Measurements from ENCODE around the gene OR51B2. TPM values are rescaled to one million over a fixed set of nuclear protein-coding genes. Genes with fewer than 3 reads are reported as not detected.
A peak's percentile ranks its signal among the peaks of the same experiment; 100 is the strongest.

OR51B2 gene
- total and polyA plus RNA-seq, 10 of the 15 experiments (the other 5 are each of a cell fraction or from before 2014, with no cell fraction given), result 0.29 TPM; not detected in 9

DNA sequence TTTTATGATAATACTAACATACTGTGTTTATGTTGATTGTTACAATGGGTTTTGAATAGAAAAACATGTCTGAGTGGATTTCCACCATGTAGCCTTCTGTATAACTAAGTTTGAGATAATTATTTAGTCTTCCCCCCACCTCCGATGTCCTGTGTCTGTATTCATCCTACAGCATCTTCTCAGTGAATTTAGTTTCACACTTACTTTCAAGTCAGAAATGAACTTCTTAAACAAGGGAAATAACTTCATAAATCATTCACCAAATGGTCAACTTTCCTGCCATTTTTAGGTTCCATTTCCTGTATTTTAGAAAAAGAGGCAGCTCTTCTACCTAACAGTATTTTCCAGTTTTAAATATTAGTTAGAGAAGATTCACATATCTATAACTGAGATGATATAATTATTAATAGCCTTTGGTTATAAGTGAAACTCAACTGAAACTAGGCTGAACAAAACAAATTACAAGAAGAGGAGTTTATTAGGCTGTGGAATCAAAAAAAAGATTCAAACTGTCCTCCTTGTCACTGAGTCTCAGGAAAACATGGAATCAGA lies 15.8 kb upstream of the OR51B2 start:
- no peak overlapping the region for H2AFZ ChIP-seq (ENCODE audit: control insufficient read depth, low read depth, low read length)
- RAD21 ChIA-PET (ENCODE audit: unreplicated experiment), result no interaction called here
- no peaks in the 10 kb centered on the region for H3K4me1 ChIP-seq (ENCODE audit: control insufficient read depth, insufficient read depth, low read length)
- no peak overlapping the region for H3K27ac ChIP-seq (ENCODE audit: control insufficient read depth, insufficient read depth)
- no peak for FAIRE-seq
- BruUV-seq (replicated peaks), result no TSS peak
- intact Hi-C loops (cut with micrococcal nuclease; ENCODE audit: unreplicated experiment) (no loop called here), in situ Hi-C loops (cut with MboI) (loop anchor here (25.0 kb wide), 1 partner anchor 1478 kb away; the partner anchor contains the start of gene STIM1)
- POLR2A ChIA-PET, result no interaction called here
- no peaks in the 10 kb centered on the region for H3K27me3 ChIP-seq (replicated peaks in 1 of 2; ENCODE audit: control insufficient read depth in 2 of 2, insufficient read depth in 2 of 2, low read length in 1 of 2)
- CTCF ChIA-PET, result no interaction called here
- H3K4me2 ChIP-seq (ENCODE audit: control insufficient read depth, insufficient read depth), result no peak overlapping the region
- H3K9ac ChIP-seq (ENCODE audit: control insufficient read depth, insufficient read depth, low read length), result no peak overlapping the region
- ATAC-seq, result peak; percentile 74
- no peaks in the 10 kb centered on the region for H3K9me3 ChIP-seq (replicated peaks; ENCODE audit: control insufficient read depth, insufficient read depth, low read length)
- 87% methylated on average over 1 of the region's 1 CpG for WGBS (ENCODE audit: insufficient coverage, insufficient replicate concordance, low lambda C conversion rate, missing lambda C conversion rate)
- TF ChIP-seq JUND (IDR thresholded peaks at IDR 0.05; ENCODE audit: low read depth, low read length) (no peak), CHD4 (IDR thresholded peaks at IDR 0.05) (no peak), HDGF (IDR thresholded peaks at IDR 0.05) (no peak), E2F4 (IDR thresholded peaks at IDR 0.05; ENCODE audit: low read depth, low read length) (no peak), JUNB (IDR thresholded peaks at IDR 0.05) (no peak), MTA2 (IDR thresholded peaks at IDR 0.05; ENCODE audit: low read depth) (peak; percentile 45; the same call in 1 of the 2 replicates), DPF2 (IDR thresholded peaks at IDR 0.05) (peak; percentile 40; the same call in 1 of the 2 replicates), YBX1 (IDR thresholded peaks at IDR 0.05) (no peak), RAD21 (IDR thresholded peaks at IDR 0.05; ENCODE audit: insufficient read depth, low read depth, low read length) (no peak), SMARCA5 (IDR thresholded peaks at IDR 0.05) (no peak), IKZF1 (conservative IDR thresholded peaks at IDR 0.05) (no peak; the same call in 1 of the 2 replicates), ZNF274 (IDR thresholded peaks at IDR 0.05; ENCODE audit: insufficient read depth, insufficient read length) (no peak), TCF3 (IDR thresholded peaks at IDR 0.05; ENCODE audit: borderline replicate concordance, insufficient read depth, low read depth, low read length) (no peak), IKZF2 (IDR thresholded peaks at IDR 0.05) (peak in 1 of 2 experiments; percentile 57; a peak in 2 of 4 replicates), SREBF2 (IDR thresholded peaks at IDR 0.05; ENCODE audit: low read length) (no peak), RELA (IDR thresholded peaks at IDR 0.05; ENCODE audit: borderline replicate concordance, partially characterized antibody) (no peak), USF1 (IDR thresholded peaks at IDR 0.05; ENCODE audit: borderline replicate concordance, extremely low read length, insufficient read depth, low read depth, low read length) (no peak), RAD51 (IDR thresholded peaks at IDR 0.05) (no peak), EP300 (IDR thresholded peaks at IDR 0.05; ENCODE audit: borderline replicate concordance in 1 of 2, control insufficient read depth in 1 of 2, low read depth in 2 of 2, low read length in 2 of 2) (peak in 1 of 2 experiments; percentile 26; a peak in 1 of 4 replicates), ZBED1 (IDR thresholded peaks at IDR 0.05; ENCODE audit: borderline replicate concordance) (no peak), POLR2A (IDR thresholded peaks at IDR 0.05; ENCODE audit: low read depth, low read length) (no peak), SIN3A (IDR thresholded peaks at IDR 0.05; ENCODE audit: low read depth, low read length) (no peak)
- TF ChIP-seq, protein P1, sequence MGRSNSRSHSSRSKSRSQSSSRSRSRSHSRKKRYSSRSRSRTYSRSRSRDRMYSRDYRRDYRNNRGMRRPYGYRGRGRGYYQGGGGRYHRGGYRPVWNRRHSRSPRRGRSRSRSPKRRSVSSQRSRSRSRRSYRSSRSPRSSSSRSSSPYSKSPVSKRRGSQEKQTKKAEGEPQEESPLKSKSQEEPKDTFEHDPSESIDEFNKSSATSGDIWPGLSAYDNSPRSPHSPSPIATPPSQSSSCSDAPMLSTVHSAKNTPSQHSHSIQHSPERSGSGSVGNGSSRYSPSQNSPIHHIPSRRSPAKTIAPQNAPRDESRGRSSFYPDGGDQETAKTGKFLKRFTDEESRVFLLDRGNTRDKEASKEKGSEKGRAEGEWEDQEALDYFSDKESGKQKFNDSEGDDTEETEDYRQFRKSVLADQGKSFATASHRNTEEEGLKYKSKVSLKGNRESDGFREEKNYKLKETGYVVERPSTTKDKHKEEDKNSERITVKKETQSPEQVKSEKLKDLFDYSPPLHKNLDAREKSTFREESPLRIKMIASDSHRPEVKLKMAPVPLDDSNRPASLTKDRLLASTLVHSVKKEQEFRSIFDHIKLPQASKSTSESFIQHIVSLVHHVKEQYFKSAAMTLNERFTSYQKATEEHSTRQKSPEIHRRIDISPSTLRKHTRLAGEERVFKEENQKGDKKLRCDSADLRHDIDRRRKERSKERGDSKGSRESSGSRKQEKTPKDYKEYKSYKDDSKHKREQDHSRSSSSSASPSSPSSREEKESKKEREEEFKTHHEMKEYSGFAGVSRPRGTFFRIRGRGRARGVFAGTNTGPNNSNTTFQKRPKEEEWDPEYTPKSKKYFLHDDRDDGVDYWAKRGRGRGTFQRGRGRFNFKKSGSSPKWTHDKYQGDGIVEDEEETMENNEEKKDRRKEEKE (IDR thresholded peaks at IDR 0.05), result no peak
- H4K20me1 ChIP-seq (ENCODE audit: control insufficient read depth, insufficient read depth), result no peaks in the 10 kb centered on the region
- DNase-seq (ENCODE audit: low read depth, low spot score), result peak; percentile 39
- SMC1A ChIA-PET (ENCODE audit: uncharacterized antibody, unreplicated experiment), result interaction anchor here (1.4 kb wide), 1 partner anchor 14 kb away, joined by 3 read pairs; no protein-coding TSS in a partner anchor
- no peak overlapping the region for H3K4me3 ChIP-seq
- no peaks in the 10 kb centered on the region for H3K36me3 ChIP-seq (ENCODE audit: control insufficient read depth in 2 of 2, insufficient read depth in 2 of 2, low read length in 1 of 2)
- H3K79me2 ChIP-seq (ENCODE audit: control insufficient read depth, insufficient read depth, low read length), result no peaks in the 10 kb centered on the region

Measured in GM12878 (cell line).